ENCODE results near the gene DGKG. TPM values are rescaled to one million over a fixed set of nuclear protein-coding genes. Genes with fewer than 3 reads are reported as not detected.

The DGKG gene
- total RNA-seq, 4 donors from 2014 or later, result 1.3 to 5.7 (median 2.3) TPM

GRCh38 chr3:186366206-186366605, 4.2 kb upstream of the DGKG start:
- Histone ChIP-seq H3K9me3 (no peaks in the 10 kb centered on the region), H3K36me3 (no peaks in the 10 kb centered on the region), H3K4me1 (peaks cover 0 to 17% (median 10%) of the 10 kb centered on the region in 4 donors), H3K4me3 (no peak overlapping the region), H3K27ac (no peak overlapping the region), H3K27me3 (peaks cover 0 to 48% of the 10 kb centered on the region in 2 donors)
- DNase-seq (ENCODE audit: low spot score in 2 of 2), result no peak
- 65 to 76% methylated on average over 1 of the region's 1 CpG for WGBS, 2 donors
- TF ChIP-seq EP300 (IDR thresholded peaks at IDR 0.05) (no peak), CTCF (IDR thresholded peaks at IDR 0.05) (no peak), POLR2A (IDR thresholded peaks at IDR 0.05) (no peak)

GRCh38 chr3:186365202-186365974, 3.4 kb upstream of the DGKG start:
- 59 to 61% methylated on average over 11 of the region's 11 CpGs for WGBS, 2 donors
- Histone ChIP-seq H3K27me3 (peaks cover 0 to 55% of the 10 kb centered on the region in 2 donors), H3K9me3 (no peaks in the 10 kb centered on the region), H3K4me1 (peaks cover 0 to 25% (median 12%) of the 10 kb centered on the region in 4 donors), H3K36me3 (no peaks in the 10 kb centered on the region), H3K27ac (no peak overlapping the region), H3K4me3 (no peak overlapping the region)
- no peak for DNase-seq (ENCODE audit: low spot score in 2 of 2)
- TF ChIP-seq POLR2A (IDR thresholded peaks at IDR 0.05) (no peak), EP300 (IDR thresholded peaks at IDR 0.05) (no peak), CTCF (IDR thresholded peaks at IDR 0.05) (no peak)

- Histone ChIP-seq H3K36me3 (no peaks in the 10 kb centered on the region), H3K4me1 (peaks cover 0 to 27% (median 12%) of the 10 kb centered on the region in 4 donors), H3K27me3 (peaks cover 0 to 45% of the 10 kb centered on the region in 2 donors), H3K9me3 (no peaks in the 10 kb centered on the region), H3K4me3 (no peak overlapping the region), H3K27ac (no peak overlapping the region)
- 38 to 51% methylated on average over 10 of the region's 10 CpGs for WGBS, 2 donors
- DNase-seq (ENCODE audit: low spot score in 2 of 2), result no peak
- TF ChIP-seq CTCF (IDR thresholded peaks at IDR 0.05), result no peak
- peak in 1 of 2 donors; percentile 6 for TF ChIP-seq EP300 (IDR thresholded peaks at IDR 0.05)
These were observed 954 bp upstream of the DGKG start for GRCh38 chr3:186362988-186363387.

GRCh38 chr3:186362537-186362842, 456 bp upstream of the DGKG start:
- H3K27ac ChIP-seq, result no peak overlapping the region
- H3K4me3 ChIP-seq, result peak overlapping the region; percentile 30 to 59 (median 40)
- H3K9me3 ChIP-seq, result no peaks in the 10 kb centered on the region
- 27 to 28% methylated on average over 9 of the region's 9 CpGs for WGBS, 2 donors
- TF ChIP-seq POLR2A (IDR thresholded peaks at IDR 0.05) (no peak), CTCF (IDR thresholded peaks at IDR 0.05) (no peak), EP300 (IDR thresholded peaks at IDR 0.05) (no peak)
- DNase-seq (ENCODE audit: low spot score in 2 of 2), result no peak
- H3K27me3 ChIP-seq, result peaks cover 0 to 45% of the 10 kb centered on the region in 2 donors
- H3K4me1 ChIP-seq, result peaks cover 0 to 27% (median 12%) of the 10 kb centered on the region in 4 donors
- H3K36me3 ChIP-seq, result no peaks in the 10 kb centered on the region

GRCh38 chr3:186361246-186361761, 730 bp downstream of the DGKG start:
- no peaks in the 10 kb centered on the region for H3K36me3 ChIP-seq
- H3K4me1 ChIP-seq, result peaks cover 0 to 27% (median 12%) of the 10 kb centered on the region in 4 donors
- peak overlapping the region; percentile 30 to 59 (median 40) for H3K4me3 ChIP-seq
- TF ChIP-seq CTCF (IDR thresholded peaks at IDR 0.05) (no peak), POLR2A (IDR thresholded peaks at IDR 0.05) (no peak), EP300 (IDR thresholded peaks at IDR 0.05) (no peak)
- no peak for DNase-seq (ENCODE audit: low spot score in 2 of 2)
- 2 to 3% methylated on average over 23 to 26 of the region's 26 CpGs for WGBS, 2 donors
- peak overlapping the region in 2 of 4 donors; percentile 71 for H3K27ac ChIP-seq
- H3K9me3 ChIP-seq, result no peaks in the 10 kb centered on the region
- peaks cover 0 to 45% of the 10 kb centered on the region in 2 donors for H3K27me3 ChIP-seq

All from tibial nerve (tissue), 4 donors.